IMR-90 (cell line): ENCODE measurements around the gene ZFPM1. TPM values are rescaled to one million over a fixed set of nuclear protein-coding genes. Genes with fewer than 3 reads are reported as not detected.

Experiments used
- ATAC-seq: fragments of 200-7000 bp; cut with Tn5 transposase; 2 replicates; pipeline ENCODE4 v1.9.1; 2020; ENCODE audit warnings: low read depth, mild to moderate bottlenecking, moderate library complexity
- BruUV-seq: library from RNA; stranded (reverse); fragments of 400-500 nt; replicated peaks from 2 replicates; lab custom pipeline; 2021; lab: Mats Ljungman, UMichigan
- CTCF ChIA-PET: fragments of 300-600 bp; formaldehyde crosslinking; extraction: SDS; loops from one replicate; lab custom pipeline; 2021; ENCODE audit warnings: antibody characterized with exemption; lab: Yijun Ruan, JAX
- POLR2A ChIA-PET: fragments of 300-600 bp; sonication (Branson Sonifier 250); formaldehyde crosslinking; loops from one replicate; lab custom pipeline; 2022; ENCODE audit warnings: antibody characterized with exemption; ENCODE audit not compliant: unreplicated experiment; lab: Charles Lee
- DNase-seq: peaks from one replicate; pipeline ENCODE4 v3.0.0; 2013
- H2AFZ ChIP-seq: replicated peaks from 2 replicates; pipeline ENCODE3; 2013; ENCODE audit warnings: low read length, mild to moderate bottlenecking; ENCODE audit not compliant: poor library complexity
- H2AK5ac ChIP-seq: 2 replicates; pipeline ENCODE4 v1.6.1; 2013; ENCODE audit warnings: low read depth, low read length, inconsistent platforms
- H2AK9ac ChIP-seq: replicated peaks from 2 replicates; pipeline ENCODE3; 2013; ENCODE audit warnings: mild to moderate bottlenecking, low read depth, low read length, moderate library complexity; ENCODE audit not compliant: poor library complexity
- H2BK120ac ChIP-seq: 2 replicates; pipeline ENCODE4 v1.6.1; 2013; ENCODE audit warnings: low read depth, low read length, inconsistent platforms
- H2BK15ac ChIP-seq: 3 replicates; pipeline ENCODE4 v1.6.1; 2013; ENCODE audit warnings: low read depth, low read length, inconsistent platforms
- H2BK20ac ChIP-seq: 2 replicates; pipeline ENCODE4 v1.6.1; 2013; ENCODE audit warnings: low read depth, mild to moderate bottlenecking, inconsistent platforms, low read length, moderate library complexity
- H2BK5ac ChIP-seq: 2 replicates; pipeline ENCODE4 v1.6.1; 2013; ENCODE audit warnings: mild to moderate bottlenecking, low read depth, low read length, inconsistent platforms; ENCODE audit not compliant: poor library complexity, severe bottlenecking
- H3K14ac ChIP-seq: replicated peaks from 2 replicates; pipeline ENCODE4 v1.6.1; 2013; ENCODE audit warnings: low read depth, low read length, inconsistent platforms
- H3K18ac ChIP-seq: 2 replicates; pipeline ENCODE4 v1.6.1; 2013; ENCODE audit warnings: low read depth, low read length, control low read depth
- H3K23ac ChIP-seq: 2 replicates; pipeline ENCODE4 v1.6.1; 2013; ENCODE audit warnings: low read depth, low read length, inconsistent platforms
- H3K27ac ChIP-seq: 2 replicates; pipeline ENCODE4 v1.5.1; 2013; ENCODE audit warnings: mild to moderate bottlenecking, control low read depth, low read length; ENCODE audit not compliant: insufficient read depth
- H3K27me3 ChIP-seq: 2 replicates; pipeline ENCODE4 v1.6.1; 2013; ENCODE audit warnings: low read length; ENCODE audit not compliant: control insufficient read depth, insufficient read depth
- H3K36me3 ChIP-seq: 2 replicates; pipeline ENCODE4 v1.6.1; 2013; ENCODE audit warnings: low read length, mixed read lengths; ENCODE audit not compliant: control insufficient read depth, insufficient read depth
- H3K4ac ChIP-seq: 2 replicates; pipeline ENCODE4 v1.6.1; 2013; ENCODE audit warnings: low read depth, low read length, inconsistent platforms
- H3K4me1 ChIP-seq: 2 replicates; pipeline ENCODE4 v1.6.1; 2013; ENCODE audit warnings: low read length, mixed read lengths; ENCODE audit not compliant: control insufficient read depth, insufficient read depth
- H3K4me2 ChIP-seq: 2 replicates; pipeline ENCODE4 v1.6.1; 2013; ENCODE audit warnings: low read depth, mild to moderate bottlenecking, control low read depth, low read length, moderate library complexity
- H3K4me3 ChIP-seq: 2 replicates; pipeline ENCODE4 v1.5.1; 2013; ENCODE audit warnings: low read depth, mild to moderate bottlenecking, control low read depth, low read length, moderate library complexity; ENCODE audit not compliant: insufficient read depth
- H3K56ac ChIP-seq: 2 replicates; pipeline ENCODE4 v1.6.1; 2013; ENCODE audit warnings: low read length, inconsistent platforms; ENCODE audit not compliant: insufficient read depth; ENCODE audit errors: extremely low read depth
- H3K79me1 ChIP-seq, 2 experiments: 2 replicates each; pipeline ENCODE4 v1.6.1; 2013; ENCODE audit warnings: low read length in 2 of 2, inconsistent platforms in 1 of 2, low read depth in 1 of 2
- H3K9ac ChIP-seq: 2 replicates; pipeline ENCODE4 v1.6.1; 2013; ENCODE audit warnings: low read depth, low read length, control low read depth
- H3K9me1 ChIP-seq: 2 replicates; pipeline ENCODE4 v1.6.1; 2013; ENCODE audit warnings: low read length, inconsistent platforms; ENCODE audit not compliant: insufficient read depth
- H3K9me3 ChIP-seq: 2 replicates; pipeline ENCODE4 v1.6.1; 2013; ENCODE audit warnings: low read length; ENCODE audit not compliant: control insufficient read depth, insufficient read depth
- H4K20me1 ChIP-seq: 2 replicates; pipeline ENCODE4 v1.6.1; 2013; ENCODE audit warnings: low read length, inconsistent platforms; ENCODE audit not compliant: insufficient read depth
- H4K5ac ChIP-seq: 2 replicates; pipeline ENCODE4 v1.6.1; 2013; ENCODE audit warnings: mild to moderate bottlenecking, low read depth, low read length, control low read depth
- H4K8ac ChIP-seq, 2 experiments: 2 replicates each; pipeline ENCODE4 v1.6.1; 2013; ENCODE audit warnings: low read depth in 2 of 2, low read length in 2 of 2, control low read depth in 1 of 2, inconsistent platforms in 1 of 2
- H4K91ac ChIP-seq: 2 replicates; pipeline ENCODE4 v1.6.1; 2013; ENCODE audit warnings: low read depth, low read length, inconsistent platforms; ENCODE audit not compliant: insufficient read depth
- BHLHE40 ChIP-seq: fragments of 150-350 bp; IDR thresholded peaks from 2 replicates; pipeline ENCODE4 v1.6.1; 2016; ENCODE audit warnings: mild to moderate bottlenecking, low read depth, low read length
- CEBPB ChIP-seq: IDR thresholded peaks from 2 replicates; pipeline ENCODE4 v1.6.1; 2012; ENCODE audit warnings: low read depth, low read length, improper control_type of control experiment
- CHD1 ChIP-seq: IDR thresholded peaks from 2 replicates; pipeline ENCODE4 v1.6.1; 2012; ENCODE audit warnings: low read depth, low read length, improper control_type of control experiment
- FOS ChIP-seq: fragments of 150-350 bp; IDR thresholded peaks from 2 replicates; pipeline ENCODE4 v1.6.1; 2016; ENCODE audit warnings: low read depth, low read length
- MAFK ChIP-seq: IDR thresholded peaks from 2 replicates; pipeline ENCODE4 v1.6.1; 2012; ENCODE audit warnings: low read depth, low read length, improper control_type of control experiment
- MAZ ChIP-seq: IDR thresholded peaks from 2 replicates; pipeline ENCODE4 v1.6.1; 2012; ENCODE audit warnings: low read depth, mild to moderate bottlenecking, low read length, improper control_type of control experiment, moderate library complexity, borderline replicate concordance
- POLR2A ChIP-seq: IDR thresholded peaks from 2 replicates; pipeline ENCODE4 v1.6.1; 2012; ENCODE audit warnings: mild to moderate bottlenecking, low read depth, low read length
- RAD21 ChIP-seq: IDR thresholded peaks from 2 replicates; pipeline ENCODE4 v1.6.1; 2012; ENCODE audit warnings: low read length, improper control_type of control experiment
- RCOR1 ChIP-seq: IDR thresholded peaks from 2 replicates; pipeline ENCODE4 v1.6.1; 2012; ENCODE audit warnings: mild to moderate bottlenecking, low read length, improper control_type of control experiment; ENCODE audit not compliant: insufficient replicate concordance
- SMC3 ChIP-seq: fragments of 150-350 bp; IDR thresholded peaks from 2 replicates; pipeline ENCODE4 v1.6.1; 2016; ENCODE audit warnings: low read depth, mild to moderate bottlenecking, antibody characterized with exemption, low read length, moderate library complexity
- USF2 ChIP-seq: fragments of 150-350 bp; IDR thresholded peaks from 2 replicates; pipeline ENCODE4 v1.6.1; 2017; ENCODE audit warnings: mild to moderate bottlenecking, antibody characterized with exemption, low read length, low read depth
- WGBS, 2 experiments: methylation state at CpG; one replicate each; pipeline versions ENCODE4 v1.1.5 to v1.1.7; 2013; ENCODE audit warnings: missing lambda C conversion rate in 2 of 2; ENCODE audit not compliant: insufficient read length in 1 of 2; ENCODE audit errors: extremely low coverage in 2 of 2; 5-methylcytosine and 5-hydroxymethylcytosine counted together
- dilution Hi-C: fragments of 300-500 bp; cut with HindIII; formaldehyde crosslinking; loops from one replicate; pipeline ENCODE4 v1.14.3; 2018; ENCODE audit warnings: low sequenced_read_pairs; ENCODE audit not compliant: unreplicated experiment
- in situ Hi-C: fragments of 300-500 bp; cut with MboI; formaldehyde crosslinking; loops from 3 replicates; pipeline ENCODE4 v1.14.3; 2019; ENCODE audit warnings: low sequenced_read_pairs, inconsistent platforms, mixed read lengths
- intact Hi-C: fragments of 100-400 bp; cut with micrococcal nuclease; formaldehyde crosslinking; loops from 2 replicates; pipeline ENCODE4 v1.10.0; 2022
- polyA plus RNA-seq, 3 experiments: library from polyadenylated mRNA; depleted of rRNA; stranded (reverse); fragments of >200 nt; gene quantifications; 2 replicates each; pipeline ENCODE4 v1.2.3, GENCODE V29; 2012; ENCODE audit warnings: low replicate concordance in 1 of 3
- total RNA-seq: library from RNA; depleted of rRNA; stranded (reverse); fragments of >200 nt; gene quantifications from 2 replicates; pipeline ENCODE4 v1.2.3, GENCODE V29; 2012

Gene ZFPM1
- total and polyA plus RNA-seq, 2 of the 4 experiments (the other 2 are of a cell fraction) = 0.36 to 1.1 TPM

GRCh38 chr16:88539652-88540345 lies 86.7 kb downstream of the ZFPM1 start:
- H3K9ac ChIP-seq = no peak overlapping the region
- H3K4me3 ChIP-seq = no peak overlapping the region
- no peak overlapping the region for H3K23ac ChIP-seq
- no peak overlapping the region for H3K14ac ChIP-seq
- ChIA-PET CTCF (interaction anchor here (0.6 kb wide), 1 partner anchor 467 kb away, joined by 3 read pairs; no protein-coding TSS in a partner anchor), POLR2A (no interaction called here)
- H2AK5ac ChIP-seq = no peak overlapping the region
- ATAC-seq (no peak), DNase-seq (no peak)
- H4K8ac ChIP-seq = no peak overlapping the region
- no peak overlapping the region for H2BK5ac ChIP-seq
- dilution Hi-C loops (no loop called here), intact Hi-C loops (no loop called here), in situ Hi-C loops (no loop called here)
- H2AK9ac ChIP-seq = no peak overlapping the region
- peaks cover 23% of the 10 kb centered on the region for H3K9me3 ChIP-seq
- no TSS peak for BruUV-seq
- no peak overlapping the region for H2BK15ac ChIP-seq
- H3K4me2 ChIP-seq = no peak overlapping the region
- H4K20me1 ChIP-seq = no peaks in the 10 kb centered on the region; the same call in 1 of the 2 replicates
- H3K9me1 ChIP-seq = no peaks in the 10 kb centered on the region
- WGBS, 2 experiments = 43% methylated on average over 2 of the region's 26 CpGs; no CpG with 5 or more reads in 1 of the 2 experiments
- H2BK20ac ChIP-seq = no peak overlapping the region
- peaks cover 6% of the 10 kb centered on the region; the same call in 1 of the 2 replicates for H3K4me1 ChIP-seq
- peaks cover 34% of the 10 kb centered on the region for H3K27me3 ChIP-seq
- H4K91ac ChIP-seq = no peak overlapping the region
- H3K27ac ChIP-seq = no peak overlapping the region
- H2BK120ac ChIP-seq = no peak overlapping the region
- no peak overlapping the region for H4K5ac ChIP-seq
- H2AFZ ChIP-seq = no peak overlapping the region
- H3K56ac ChIP-seq = no peak overlapping the region
- no peak for TF ChIP-seq MAZ
- no peak for TF ChIP-seq BHLHE40
- TF ChIP-seq CEBPB = no peak
- TF ChIP-seq MAFK = no peak
- no peak for TF ChIP-seq RCOR1
- no peak for TF ChIP-seq FOS
- no peak for TF ChIP-seq POLR2A
- no peak for TF ChIP-seq RAD21
- TF ChIP-seq SMC3 = no peak
- TF ChIP-seq USF2 = no peak
- TF ChIP-seq CHD1 = no peak
- peaks cover 5 to 12% of the 10 kb centered on the region in 2 experiments; a peak in 2 of 4 replicates for H3K79me1 ChIP-seq
- H3K18ac ChIP-seq = no peak overlapping the region
- peaks cover 2% of the 10 kb centered on the region; the same call in 1 of the 2 replicates for H3K36me3 ChIP-seq
- no peak overlapping the region for H3K4ac ChIP-seq
